HG03097 (cell line): ENCODE results near the gene TMEM273.
"Not testable (repeated sequence)": the region's sequence is repeated elsewhere in the genome, so short reads cannot be mapped to it uniquely, and the experiment has no call there.

ENCODE experiments used
- ATAC-seq: cut with Tn5 transposase; IDR thresholded peaks from one replicate; pipeline ENCODE4 v1.9.1; 2021; ENCODE audit not compliant: unreplicated experiment, low FRiP score

TMEM273 gene

DNA sequence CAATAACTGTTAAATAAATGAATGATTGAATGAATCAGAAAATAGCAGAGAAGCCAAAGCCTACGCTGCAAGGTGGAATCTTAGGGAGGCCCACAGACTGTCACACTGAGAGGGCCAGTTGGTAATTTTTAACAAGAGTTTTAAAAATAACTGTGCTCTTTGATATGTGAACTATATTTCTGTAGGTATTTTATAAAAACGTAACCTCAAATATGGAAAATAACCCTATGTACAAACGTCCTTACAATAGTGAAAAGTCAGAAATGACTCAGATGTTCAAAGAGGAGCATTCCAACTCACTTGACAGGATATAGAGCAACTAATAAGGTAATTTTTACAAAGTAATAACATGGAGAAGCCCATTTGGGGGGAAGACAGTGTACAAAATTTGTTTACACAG is 18.9 kb upstream of the TMEM273 start:
- ATAC-seq = no peak

- no peak for ATAC-seq
Measured at GRCh38 chr10:49205206-49205605, 17.0 kb upstream of the TMEM273 start.

- ATAC-seq = no peak
Measured at GRCh38 chr10:49204119-49204518, 15.9 kb upstream of the TMEM273 start.

- no peak for ATAC-seq
Measured at GRCh38 chr10:49202266-49202665, 14.1 kb upstream of the TMEM273 start.

- no peak for ATAC-seq
Measured at GRCh38 chr10:49200854-49201253, 12.7 kb upstream of the TMEM273 start.

DNA sequence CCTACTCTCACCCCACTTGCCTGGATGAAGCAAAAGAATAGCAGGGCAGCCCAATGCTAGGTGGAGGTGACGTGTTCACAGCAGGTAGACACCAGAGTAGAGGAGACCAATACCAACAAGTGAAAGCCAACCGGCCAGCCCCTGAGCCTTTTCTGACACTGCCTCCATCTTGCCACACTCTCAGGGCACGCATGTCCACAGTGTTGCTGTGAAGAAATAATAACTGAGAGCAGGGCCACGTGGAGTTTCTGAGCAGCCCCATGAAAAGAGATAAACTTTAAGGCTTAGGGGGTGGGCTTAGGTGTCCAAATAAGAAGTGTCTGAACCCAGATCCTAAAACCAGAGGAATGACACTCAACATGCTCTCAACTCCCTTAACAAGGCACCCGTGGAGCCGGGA is 9.0 kb upstream of the TMEM273 start:
- ATAC-seq = no peak

GRCh38 chr10:49195864-49196263 is 7.7 kb upstream of the TMEM273 start:
- not testable (repeated sequence) for ATAC-seq

GRCh38 chr10:49194212-49194920 is 6.2 kb upstream of the TMEM273 start:
- no peak for ATAC-seq

DNA sequence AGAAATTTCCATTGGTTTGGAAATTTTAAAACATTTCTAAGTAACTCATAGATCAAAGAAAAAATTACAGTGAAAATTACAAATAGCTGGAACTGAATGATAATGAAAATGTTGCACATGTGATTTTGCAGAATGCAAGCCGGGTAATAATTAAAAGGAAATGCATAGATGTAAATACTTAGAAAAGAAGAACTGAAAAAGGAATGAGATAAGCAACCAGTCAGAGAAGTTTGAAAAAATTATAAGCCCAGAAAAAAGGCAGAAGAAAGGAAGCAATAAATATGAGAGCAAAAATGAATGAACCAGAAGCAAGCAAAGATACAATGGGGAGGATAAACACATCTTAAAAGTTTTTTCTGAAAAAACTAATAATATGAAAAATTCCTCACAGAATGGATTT is 3.2 kb upstream of the TMEM273 start:
- ATAC-seq = no peak

DNA sequence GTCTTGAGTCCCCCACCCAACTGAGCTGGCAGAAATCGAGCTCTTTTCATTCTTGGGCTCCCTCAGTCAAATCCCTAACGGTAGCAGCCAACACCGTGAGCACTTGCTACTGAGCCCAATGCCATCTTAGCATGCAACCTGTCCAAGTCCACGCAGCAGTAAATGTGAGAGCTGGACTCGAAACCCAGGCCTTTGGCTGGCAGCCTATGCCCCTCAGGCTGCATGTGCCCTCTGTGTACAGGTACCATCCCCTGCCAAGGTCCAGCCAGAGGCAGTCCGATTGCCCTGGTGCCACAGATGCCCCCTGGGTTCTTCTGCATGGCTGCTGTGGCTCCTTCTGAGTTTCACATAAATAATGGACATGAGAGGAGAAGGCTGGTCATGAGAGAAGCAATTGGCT is 1.2 kb upstream of the TMEM273 start:
- ATAC-seq = no peak

DNA sequence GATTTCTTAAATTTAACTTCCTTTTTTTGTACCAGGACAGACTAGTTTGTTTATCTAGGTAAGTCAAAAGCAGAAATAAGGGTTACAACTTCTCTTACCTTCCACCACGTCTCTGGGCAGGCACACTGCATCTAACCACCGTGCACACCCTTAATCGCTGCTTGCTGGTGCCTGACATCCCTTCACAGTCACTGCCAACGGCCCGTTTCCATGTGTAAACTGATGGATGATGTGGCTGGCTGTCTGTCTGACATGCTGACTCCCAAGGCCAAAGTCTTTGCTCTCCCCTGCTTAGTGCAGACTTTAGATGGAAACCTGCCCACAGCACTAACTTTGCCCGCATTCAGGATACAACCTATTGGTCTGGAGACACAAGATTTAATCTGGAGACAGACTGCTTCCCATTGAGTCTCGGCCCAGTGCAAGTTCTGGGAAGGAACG is 1.1 kb downstream of the TMEM273 start:
- no peak for ATAC-seq

DNA sequence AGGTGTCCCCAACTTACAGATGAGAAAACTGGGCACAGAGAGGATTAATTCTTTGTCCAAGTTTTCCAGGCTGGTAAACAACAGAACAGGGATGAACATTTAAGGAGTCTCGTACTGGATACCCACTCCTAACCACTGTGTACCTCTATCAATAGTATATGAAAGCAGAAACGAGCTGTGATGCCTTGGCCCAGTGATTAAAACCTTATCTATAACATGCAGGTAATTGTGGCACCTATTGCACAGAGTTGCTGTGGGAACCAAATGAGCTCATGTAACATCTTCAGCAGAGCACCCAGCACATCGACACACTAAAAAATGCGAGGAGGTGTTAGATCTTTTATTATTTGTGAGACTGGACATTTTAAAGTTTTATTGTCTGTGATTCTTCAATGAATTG is 1.6 kb downstream of the TMEM273 start:
- ATAC-seq = no peak

- no peak for ATAC-seq
Measured at GRCh38 chr10:49185213-49185612, 3.0 kb downstream of the TMEM273 start.

- no peak for ATAC-seq
Measured at GRCh38 chr10:49184642-49185111, 3.5 kb downstream of the TMEM273 start.

DNA sequence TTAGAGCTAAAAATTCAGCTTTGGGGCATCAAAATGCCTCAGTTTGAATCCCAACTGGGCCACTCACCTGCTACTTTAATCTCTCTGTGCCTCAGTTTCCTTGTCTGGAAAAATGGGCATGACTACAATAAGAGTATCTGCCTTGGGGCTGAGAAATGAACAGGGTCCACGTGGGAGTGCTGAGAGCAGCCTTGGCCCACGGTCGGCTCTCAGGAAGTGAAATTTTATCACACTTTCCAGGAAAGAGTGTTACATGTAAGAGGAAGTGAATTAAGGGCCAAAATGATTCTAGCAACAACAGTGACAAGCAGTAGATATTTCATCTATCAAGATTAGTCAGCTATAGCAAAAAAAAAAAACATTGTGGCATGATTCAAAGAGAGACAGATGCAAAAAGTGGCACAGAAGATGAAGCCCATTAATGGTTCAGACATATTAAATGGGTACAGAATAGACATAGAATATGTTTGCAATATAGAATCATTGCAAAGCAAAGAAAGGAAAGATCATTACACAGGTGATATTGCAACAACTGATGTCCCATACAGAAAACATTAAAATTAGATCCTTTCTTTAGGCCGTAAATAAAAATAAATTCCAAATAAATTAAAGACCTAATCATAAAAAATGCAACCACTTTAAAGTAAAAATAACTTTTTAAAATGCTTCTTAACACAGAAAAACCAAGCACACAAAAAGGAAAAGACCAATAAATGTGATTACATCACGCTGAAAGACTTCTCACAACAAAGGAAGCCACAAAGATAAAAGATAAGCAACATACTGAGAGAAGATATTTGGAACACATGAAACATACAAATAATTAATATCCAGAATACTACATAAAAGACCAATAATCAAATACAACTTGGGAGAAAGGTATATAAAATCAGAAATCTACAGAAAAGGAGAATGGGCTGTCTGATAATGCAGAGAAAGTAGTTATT is 4.3 kb downstream of the TMEM273 start:
- no peak for ATAC-seq

- ATAC-seq = no peak
Measured at GRCh38 chr10:49182776-49183175, 5.4 kb downstream of the TMEM273 start.

- ATAC-seq = no peak
Measured at GRCh38 chr10:49180444-49180860, 7.7 kb downstream of the TMEM273 start.

- no peak for ATAC-seq
Measured at GRCh38 chr10:49179699-49180443, 8.3 kb downstream of the TMEM273 start.

DNA sequence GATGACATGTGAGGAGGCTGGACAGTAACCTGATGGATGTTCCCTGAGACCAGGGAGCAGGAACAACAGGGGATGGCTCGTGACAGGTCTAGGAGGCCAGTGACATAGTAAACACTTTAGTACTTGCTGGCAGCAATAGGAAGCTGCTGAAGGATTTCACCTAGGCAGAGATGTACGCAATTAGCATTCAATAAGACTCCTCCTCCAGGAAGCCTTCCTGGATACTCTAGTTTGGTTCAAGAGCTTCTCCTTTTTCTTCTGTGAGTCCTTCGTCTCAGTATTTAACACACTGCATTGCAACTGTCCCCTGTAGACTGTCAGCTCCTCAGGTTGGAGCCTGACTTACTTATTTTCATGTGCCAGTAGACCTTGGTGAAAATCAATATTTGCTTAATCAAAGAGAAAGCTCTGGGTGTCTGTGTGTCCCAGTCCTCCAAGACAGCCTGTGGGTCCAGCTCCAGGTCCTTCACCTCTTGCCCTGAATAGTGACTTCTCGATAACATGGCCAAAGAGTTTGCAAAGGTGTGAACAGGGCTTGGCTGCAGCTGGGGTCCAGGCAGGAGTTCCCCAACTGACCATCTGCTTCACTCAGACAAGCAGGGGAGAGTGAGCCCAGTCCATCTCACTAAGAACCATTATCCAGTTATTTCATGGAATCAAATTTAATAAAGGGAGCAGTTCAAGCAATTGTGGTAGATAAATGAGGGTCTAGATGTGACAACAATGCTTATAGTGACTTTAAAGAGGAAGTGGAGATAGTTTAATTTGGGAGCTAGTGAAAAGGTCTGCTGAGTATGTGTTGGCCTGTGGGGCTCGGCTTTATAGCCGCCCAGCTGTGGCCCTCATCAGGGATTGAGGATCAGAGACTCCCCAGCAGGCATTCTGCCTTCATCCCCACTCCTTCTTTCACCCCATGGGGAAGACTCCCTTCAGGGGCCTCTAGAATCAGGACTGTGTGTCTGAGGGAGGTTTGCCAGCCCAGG is 9.4 kb downstream of the TMEM273 start:
- no peak for ATAC-seq
